Upper lobe of left lung (tissue), 4 donors: ENCODE measurements around the gene SOHLH2.

Source experiments
- EP300 ChIP-seq, 4 donors: sonication (generic); formaldehyde crosslinking; IDR thresholded peaks; one replicate each; pipeline ENCODE4 v1.5.1; 2017; ENCODE audit warnings: antibody characterized with exemption in 4 of 4, control low read depth in 2 of 4
- POLR2A ChIP-seq, 4 donors: fragments of 450-650 bp; IDR thresholded peaks; one replicate each; pipeline ENCODE4 v1.5.1; 2016 to 2017; ENCODE audit warnings: antibody characterized with exemption in 4 of 4, mild to moderate bottlenecking in 2 of 4
- POLR2AphosphoS5 ChIP-seq, 2 donors: sonication (generic); formaldehyde crosslinking; IDR thresholded peaks; one replicate each; pipeline ENCODE4 v1.5.1; 2017; ENCODE audit warnings: antibody characterized with exemption in 2 of 2
- TF ChIP-seq, protein P1 (sequence below), 6 experiments: fragments of 450-650 bp in 4 of 6; fragments of 200-600 bp in 2 of 6; sonication (generic) in 2 of 6; IDR thresholded peaks; one replicate each; pipeline ENCODE4 v1.5.1; 2016 to 2019; ENCODE audit warnings: antibody characterized with exemption in 6 of 6

GRCh38 chr13:36242761-36243160 lies 28.4 kb upstream of the SOHLH2 start:
- TF ChIP-seq, protein P1, sequence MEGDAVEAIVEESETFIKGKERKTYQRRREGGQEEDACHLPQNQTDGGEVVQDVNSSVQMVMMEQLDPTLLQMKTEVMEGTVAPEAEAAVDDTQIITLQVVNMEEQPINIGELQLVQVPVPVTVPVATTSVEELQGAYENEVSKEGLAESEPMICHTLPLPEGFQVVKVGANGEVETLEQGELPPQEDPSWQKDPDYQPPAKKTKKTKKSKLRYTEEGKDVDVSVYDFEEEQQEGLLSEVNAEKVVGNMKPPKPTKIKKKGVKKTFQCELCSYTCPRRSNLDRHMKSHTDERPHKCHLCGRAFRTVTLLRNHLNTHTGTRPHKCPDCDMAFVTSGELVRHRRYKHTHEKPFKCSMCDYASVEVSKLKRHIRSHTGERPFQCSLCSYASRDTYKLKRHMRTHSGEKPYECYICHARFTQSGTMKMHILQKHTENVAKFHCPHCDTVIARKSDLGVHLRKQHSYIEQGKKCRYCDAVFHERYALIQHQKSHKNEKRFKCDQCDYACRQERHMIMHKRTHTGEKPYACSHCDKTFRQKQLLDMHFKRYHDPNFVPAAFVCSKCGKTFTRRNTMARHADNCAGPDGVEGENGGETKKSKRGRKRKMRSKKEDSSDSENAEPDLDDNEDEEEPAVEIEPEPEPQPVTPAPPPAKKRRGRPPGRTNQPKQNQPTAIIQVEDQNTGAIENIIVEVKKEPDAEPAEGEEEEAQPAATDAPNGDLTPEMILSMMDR (IDR thresholded peaks at IDR 0.05) = no peak
- TF ChIP-seq POLR2AphosphoS5 (IDR thresholded peaks at IDR 0.05) = no peak
- TF ChIP-seq POLR2A (IDR thresholded peaks at IDR 0.05) = no peak
- no peak for TF ChIP-seq EP300 (IDR thresholded peaks at IDR 0.05)
